ENCODE measurements around the gene ZNRD2.

Gene ZNRD2

GRCh38 chr11:65574811-65575567 lies 4.7 kb downstream of the ZNRD2 start:
- Histone ChIP-seq H3K9me3 (ENCODE audit: severe bottlenecking) (no peaks in the 10 kb centered on the region), H3K27me3 (ENCODE audit: insufficient read depth, poor library complexity, severe bottlenecking) (no peaks in the 10 kb centered on the region), H3K27ac (ENCODE audit: poor library complexity, severe bottlenecking) (peak overlapping the region; percentile 86), H3K36me3 (ENCODE audit: low read depth) (peaks cover 18% of the 10 kb centered on the region), H3K4me3 (ENCODE audit: severe bottlenecking) (peak overlapping the region; percentile 83), H3K4me1 (ENCODE audit: insufficient read depth, poor library complexity, severe bottlenecking) (peaks cover 16% of the 10 kb centered on the region)
- DNase-seq (ENCODE audit: low spot score): no peak
- no peak for ATAC-seq (ENCODE audit: low read depth)
- TF ChIP-seq, protein P1, sequence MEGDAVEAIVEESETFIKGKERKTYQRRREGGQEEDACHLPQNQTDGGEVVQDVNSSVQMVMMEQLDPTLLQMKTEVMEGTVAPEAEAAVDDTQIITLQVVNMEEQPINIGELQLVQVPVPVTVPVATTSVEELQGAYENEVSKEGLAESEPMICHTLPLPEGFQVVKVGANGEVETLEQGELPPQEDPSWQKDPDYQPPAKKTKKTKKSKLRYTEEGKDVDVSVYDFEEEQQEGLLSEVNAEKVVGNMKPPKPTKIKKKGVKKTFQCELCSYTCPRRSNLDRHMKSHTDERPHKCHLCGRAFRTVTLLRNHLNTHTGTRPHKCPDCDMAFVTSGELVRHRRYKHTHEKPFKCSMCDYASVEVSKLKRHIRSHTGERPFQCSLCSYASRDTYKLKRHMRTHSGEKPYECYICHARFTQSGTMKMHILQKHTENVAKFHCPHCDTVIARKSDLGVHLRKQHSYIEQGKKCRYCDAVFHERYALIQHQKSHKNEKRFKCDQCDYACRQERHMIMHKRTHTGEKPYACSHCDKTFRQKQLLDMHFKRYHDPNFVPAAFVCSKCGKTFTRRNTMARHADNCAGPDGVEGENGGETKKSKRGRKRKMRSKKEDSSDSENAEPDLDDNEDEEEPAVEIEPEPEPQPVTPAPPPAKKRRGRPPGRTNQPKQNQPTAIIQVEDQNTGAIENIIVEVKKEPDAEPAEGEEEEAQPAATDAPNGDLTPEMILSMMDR (IDR thresholded peaks at IDR 0.05; ENCODE audit: poor library complexity, severe bottlenecking): no peak

GRCh38 chr11:65575568-65576231 lies 5.4 kb downstream of the ZNRD2 start, which contains the start of gene EHBP1L1:
TSS of gene EHBP1L1 (plus strand) at chr11:65576053. CDS start at chr11:65576303, 250 bp downstream.
- DNase-seq (ENCODE audit: low spot score): no peak
- Histone ChIP-seq H3K4me3 (ENCODE audit: severe bottlenecking) (peak within 1 kb of the TSS; percentile 83), H3K27ac (ENCODE audit: poor library complexity, severe bottlenecking) (peak within 1 kb of the TSS; percentile 86), H3K4me1 (ENCODE audit: insufficient read depth, poor library complexity, severe bottlenecking) (peaks cover 16% of the 10 kb centered on the region), H3K27me3 (ENCODE audit: insufficient read depth, poor library complexity, severe bottlenecking) (no peaks in the 10 kb centered on the region), H3K9me3 (ENCODE audit: severe bottlenecking) (no peaks in the 10 kb centered on the region), H3K36me3 (ENCODE audit: low read depth) (peaks cover 25% of the 10 kb centered on the region)
- TF ChIP-seq, protein P1 (IDR thresholded peaks at IDR 0.05; ENCODE audit: poor library complexity, severe bottlenecking): no peak
- 0 out of 3 replicates have a peak, but pooled peaks have one; percentile 1 for ATAC-seq (ENCODE audit: low read depth)

DNA sequence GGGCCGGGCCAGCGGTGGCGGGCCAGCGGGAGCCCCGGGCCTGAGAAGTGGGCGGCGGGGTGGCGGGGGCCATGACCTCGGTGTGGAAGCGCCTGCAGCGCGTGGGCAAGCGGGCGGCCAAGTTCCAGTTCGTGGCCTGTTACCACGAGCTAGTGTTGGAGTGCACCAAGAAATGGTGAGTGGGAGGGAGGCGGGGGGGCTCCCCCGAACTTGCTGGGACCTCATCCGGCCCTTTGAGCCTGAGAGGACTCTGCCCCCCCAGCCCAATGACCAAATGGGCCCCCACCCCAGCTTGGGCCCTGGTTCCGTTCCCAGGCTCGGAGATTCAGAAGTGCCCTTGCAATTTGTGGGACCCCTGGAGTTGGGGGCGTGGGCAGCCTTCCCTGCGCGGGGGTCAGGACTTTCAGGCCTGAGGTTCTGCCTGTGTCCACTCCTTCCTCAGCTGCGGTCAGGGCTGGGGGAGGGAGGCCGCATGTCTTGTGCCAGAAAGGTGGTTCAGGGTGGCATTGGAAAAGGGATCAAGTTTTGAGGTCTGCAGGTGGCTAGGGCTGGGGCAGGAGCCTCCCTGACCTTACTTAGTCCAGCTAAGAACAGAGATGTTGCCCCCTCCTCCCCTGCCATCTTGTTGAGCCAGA lies 6.1 kb downstream of the ZNRD2 start:
- TF ChIP-seq, protein P1 (IDR thresholded peaks at IDR 0.05; ENCODE audit: poor library complexity, severe bottlenecking): no peak

GRCh38 chr11:65576867-65577755 lies 6.8 kb downstream of the ZNRD2 start:
- Histone ChIP-seq H3K4me3 (ENCODE audit: severe bottlenecking) (peak overlapping the region; percentile 83), H3K27ac (ENCODE audit: poor library complexity, severe bottlenecking) (peak overlapping the region; percentile 86), H3K27me3 (ENCODE audit: insufficient read depth, poor library complexity, severe bottlenecking) (no peaks in the 10 kb centered on the region), H3K4me1 (ENCODE audit: insufficient read depth, poor library complexity, severe bottlenecking) (peaks cover 16% of the 10 kb centered on the region), H3K9me3 (ENCODE audit: severe bottlenecking) (no peaks in the 10 kb centered on the region), H3K36me3 (ENCODE audit: low read depth) (peaks cover 39% of the 10 kb centered on the region)
- ATAC-seq (ENCODE audit: low read depth): peak; percentile 84
- DNase-seq (ENCODE audit: low spot score): peak; percentile 92
- TF ChIP-seq, protein P1 (IDR thresholded peaks at IDR 0.05; ENCODE audit: poor library complexity, severe bottlenecking): no peak

More for the DNA sequence above, 6.1 kb downstream of the ZNRD2 start:
- peaks cover 16% of the 10 kb centered on the region for H3K4me1 ChIP-seq (ENCODE audit: insufficient read depth, poor library complexity, severe bottlenecking)
- ATAC-seq (ENCODE audit: low read depth) (no peak), DNase-seq (ENCODE audit: low spot score) (no peak)
- peak overlapping the region; percentile 86 for H3K27ac ChIP-seq (ENCODE audit: poor library complexity, severe bottlenecking)
- H3K4me3 ChIP-seq (ENCODE audit: severe bottlenecking): peak overlapping the region; percentile 83
- H3K9me3 ChIP-seq (ENCODE audit: severe bottlenecking): no peaks in the 10 kb centered on the region
- H3K36me3 ChIP-seq (ENCODE audit: low read depth): peaks cover 32% of the 10 kb centered on the region
- H3K27me3 ChIP-seq (ENCODE audit: insufficient read depth, poor library complexity, severe bottlenecking): no peaks in the 10 kb centered on the region
